GM21423 (cell line): ENCODE measurements around the gene BCORL1.

Experiments
- ATAC-seq: cut with Tn5 transposase; IDR thresholded peaks from one replicate; pipeline ENCODE4 v1.9.1; 2021; ENCODE audit warnings: mild to moderate bottlenecking, moderate library complexity; ENCODE audit not compliant: unreplicated experiment

BCORL1 gene

GRCh38 chrX:130090364-130090763, 107.9 kb downstream of the BCORL1 start:
- no peak for ATAC-seq

- ATAC-seq, result peak; percentile 99
These were observed 109.6 kb downstream of the BCORL1 start for GRCh38 chrX:130091980-130092522.

- ATAC-seq, result no peak
These were observed 110.8 kb downstream of the BCORL1 start for GRCh38 chrX:130093271-130093670.

- no peak for ATAC-seq
These were observed 112.3 kb downstream of the BCORL1 start for GRCh38 chrX:130094696-130095095.

GRCh38 chrX:130095249-130096030, 113.0 kb downstream of the BCORL1 start:
- ATAC-seq, result no peak

GRCh38 chrX:130097507-130098209, 115.2 kb downstream of the BCORL1 start:
- ATAC-seq, result no peak

- ATAC-seq, result no peak
These were observed 115.7 kb downstream of the BCORL1 start for GRCh38 chrX:130098210-130098552.

GRCh38 chrX:130100180-130100579, 117.7 kb downstream of the BCORL1 start:
- ATAC-seq, result no peak

- ATAC-seq, result no peak
These were observed 121.2 kb downstream of the BCORL1 start for GRCh38 chrX:130103605-130104004.

GRCh38 chrX:130105244-130105643, 122.8 kb downstream of the BCORL1 start:
- no peak for ATAC-seq

- ATAC-seq, result no peak
These were observed 123.6 kb downstream of the BCORL1 start for GRCh38 chrX:130106071-130106470.
